H4 (cell line): ENCODE measurements around the gene ROBO2. TPM values are rescaled to one million over a fixed set of nuclear protein-coding genes. Genes with fewer than 3 reads are reported as not detected.

Experiments
- DNase-seq: peaks from one replicate; pipeline ENCODE4 v3.0.0-alpha.2; 2015; ENCODE audit warnings: low spot score
- total RNA-seq: library from RNA; depleted of rRNA; stranded (reverse); fragments of >200 nt; shearing (Covaris generic); gene quantifications from 2 replicates; pipeline ENCODE4 v1.2.3, GENCODE V29; 2014

The ROBO2 gene
- total RNA-seq, 1 experiment from 2014 or later: 7.5 TPM

DNA sequence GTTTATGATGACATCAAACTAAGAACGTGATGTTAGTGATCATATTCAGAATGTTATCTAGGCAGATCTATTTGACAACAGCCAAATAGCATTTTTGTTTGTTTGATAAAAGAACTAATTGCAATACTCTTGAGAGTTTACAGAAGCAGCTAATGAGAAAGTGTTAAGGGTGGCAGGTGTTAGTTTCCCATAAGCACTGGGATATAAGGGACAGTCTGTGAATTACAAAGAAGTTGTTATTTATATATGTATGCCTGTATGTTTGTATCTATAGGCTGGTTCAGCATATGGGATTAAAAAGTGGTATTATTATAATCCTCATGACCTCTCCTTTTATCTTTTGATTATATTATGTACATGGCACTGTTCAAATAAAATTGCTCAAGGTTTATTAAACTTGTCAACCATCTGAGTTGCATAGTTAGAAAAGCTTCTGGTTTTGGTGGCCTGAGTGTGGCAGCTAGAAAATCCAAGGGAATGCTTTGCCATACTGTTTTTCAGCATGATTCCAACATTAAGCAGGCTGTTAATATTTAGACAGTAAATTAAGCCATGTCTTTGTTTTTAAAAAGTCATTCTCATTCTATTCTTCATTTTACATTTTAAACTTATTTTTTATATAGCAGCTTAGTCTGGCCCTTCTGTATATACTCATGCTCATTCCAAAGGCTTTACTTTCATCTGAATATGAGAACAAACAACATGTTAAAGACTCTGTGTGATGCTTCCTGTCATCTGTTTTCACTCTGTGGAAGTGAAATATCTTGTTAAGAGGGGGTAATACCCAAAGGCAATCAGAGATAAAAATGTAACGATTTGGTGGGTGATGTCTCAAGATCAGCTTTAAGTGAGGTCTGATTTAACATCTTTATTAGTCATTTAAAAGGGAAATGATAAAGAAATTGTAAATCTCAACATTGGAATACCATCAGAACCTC is 13.1 kb downstream of the ROBO2 start:
- DNase-seq: no peak

DNA sequence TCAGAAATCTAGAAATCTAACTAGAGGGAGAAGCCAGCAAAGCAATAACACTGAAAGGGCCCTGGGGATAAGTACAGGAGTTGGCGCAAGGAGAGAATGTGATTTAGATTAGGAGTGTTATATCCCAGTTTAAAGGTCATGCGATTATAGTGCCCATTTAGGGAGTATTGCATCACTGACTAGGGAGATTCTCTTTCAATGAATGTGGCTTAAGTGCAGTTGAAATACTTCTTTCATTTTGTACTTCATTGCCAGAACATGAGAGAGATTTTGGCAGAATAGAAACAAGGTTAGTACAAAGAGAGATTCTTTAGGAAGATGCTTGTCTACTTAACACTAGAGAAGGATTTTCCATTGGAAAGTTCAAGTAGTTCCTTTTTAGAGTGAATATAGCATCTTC is 13.9 kb downstream of the ROBO2 start:
- no peak for DNase-seq

DNA sequence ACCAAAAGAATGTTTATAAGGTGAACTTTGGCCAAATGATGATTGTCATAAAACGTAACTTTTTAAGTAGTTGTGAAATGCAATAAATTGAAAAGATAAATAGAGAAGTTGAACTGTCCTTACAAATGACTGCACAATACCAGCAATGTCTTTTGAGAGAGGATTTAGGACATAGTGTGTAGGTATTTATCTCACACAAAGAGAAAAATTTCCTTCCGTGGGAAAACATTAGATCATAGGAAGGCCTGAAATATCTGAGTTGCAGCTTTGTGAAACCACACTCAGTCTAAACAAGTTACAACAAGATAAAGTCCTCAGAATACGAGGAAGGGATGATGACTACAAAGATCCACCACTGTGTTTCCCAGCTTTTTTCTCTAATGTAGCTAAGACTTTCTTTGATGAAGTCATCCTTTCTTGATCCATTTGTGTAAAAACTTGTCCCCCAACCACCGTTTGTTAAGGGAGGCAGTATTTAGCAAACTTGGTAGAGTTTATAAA is 16.0 kb downstream of the ROBO2 start:
- peak; percentile 6 for DNase-seq

DNA sequence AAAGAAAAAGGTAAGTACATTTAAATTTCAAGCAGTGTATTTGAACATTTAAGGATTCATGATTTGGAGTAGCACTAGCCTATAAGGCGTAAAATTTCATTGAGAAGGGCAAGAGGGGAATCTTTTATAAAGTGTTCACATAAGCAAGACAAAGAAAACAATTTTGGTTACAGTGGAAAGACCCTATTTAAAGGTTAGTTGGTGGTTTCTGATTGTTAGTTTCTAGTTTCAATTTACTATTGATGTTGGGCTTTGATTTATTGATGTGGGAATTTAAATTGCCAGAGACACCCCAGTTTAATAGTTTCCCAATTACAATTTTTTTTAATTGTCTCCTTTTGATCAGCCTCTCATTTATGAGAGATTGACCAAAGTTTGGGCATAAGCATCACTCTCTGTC is 19.5 kb downstream of the ROBO2 start:
- DNase-seq: no peak

DNA sequence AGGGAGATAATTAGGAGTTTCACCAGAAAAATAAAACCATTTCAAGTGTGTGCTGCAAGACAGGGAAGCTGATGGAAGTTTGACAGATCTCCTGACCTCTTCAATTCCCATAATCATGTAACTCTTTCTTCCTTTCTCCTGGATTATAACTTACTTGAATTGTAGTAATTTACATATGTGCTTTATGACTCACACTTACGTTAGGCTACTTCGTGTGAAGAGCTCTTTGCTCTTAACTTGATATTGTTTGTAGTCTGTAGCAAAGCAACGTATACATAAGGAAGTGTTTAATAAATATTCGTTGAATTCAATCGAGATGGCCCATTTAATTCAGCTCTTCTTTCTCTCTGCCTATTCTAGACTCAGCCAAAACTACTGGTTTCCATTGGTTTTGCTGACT is 23.5 kb downstream of the ROBO2 start:
- no peak for DNase-seq

DNA sequence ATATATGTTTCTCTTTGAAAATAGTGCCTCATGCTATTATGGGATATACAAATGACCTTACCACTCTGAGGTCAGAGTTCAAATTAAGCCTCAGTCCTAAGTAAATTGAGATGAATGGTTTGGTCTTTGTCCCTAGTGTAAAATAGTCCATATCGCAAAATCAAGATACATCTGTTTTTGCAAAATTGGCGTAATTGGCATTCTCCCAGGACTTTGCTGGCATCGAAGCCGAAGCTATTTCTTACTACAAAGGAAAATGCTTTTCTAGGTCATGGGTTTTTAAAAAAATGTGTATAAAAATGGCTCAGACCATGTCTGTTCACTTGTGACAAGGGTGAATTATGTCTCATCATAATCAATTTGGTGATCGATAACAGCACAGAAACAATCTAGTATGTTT is 25.9 kb downstream of the ROBO2 start:
- no peak for DNase-seq

DNA sequence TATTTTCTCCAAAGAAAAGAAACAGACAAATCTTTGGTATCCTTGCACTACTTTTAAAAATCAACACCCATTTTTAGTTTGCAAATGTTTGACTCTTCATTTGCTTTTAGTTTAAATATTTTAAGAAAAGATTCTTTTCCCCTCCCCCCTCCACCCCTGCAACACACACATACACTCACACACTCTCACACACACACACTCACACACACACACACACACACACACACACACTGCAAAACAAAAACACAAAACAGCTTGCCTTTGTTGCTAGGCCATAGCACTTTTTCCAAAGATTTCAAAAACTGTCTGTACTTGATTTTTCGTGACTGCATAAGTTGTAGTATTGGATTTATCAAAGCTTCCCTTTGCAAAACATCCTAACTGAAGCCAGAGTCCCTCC is 26.9 kb downstream of the ROBO2 start:
- DNase-seq: no peak

DNA sequence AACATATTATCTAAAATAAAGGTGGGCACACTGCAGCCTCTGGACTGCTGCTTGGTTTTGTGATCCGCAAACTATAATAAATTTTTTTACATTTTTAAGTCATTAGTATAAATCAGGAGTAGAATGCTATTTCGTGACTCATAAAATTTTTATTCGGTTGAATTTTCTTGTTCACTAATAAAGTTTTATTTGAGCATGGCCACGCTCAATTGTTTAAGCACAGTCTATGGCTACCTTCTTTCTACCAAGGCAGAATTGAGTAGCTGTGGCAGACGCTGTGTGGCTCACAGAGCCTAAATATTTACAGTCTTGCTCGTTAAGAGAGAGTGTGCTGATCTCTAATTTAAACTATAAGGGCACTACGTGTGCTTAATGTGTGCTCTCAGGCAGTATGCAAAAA is 28.9 kb downstream of the ROBO2 start:
- DNase-seq: no peak

DNA sequence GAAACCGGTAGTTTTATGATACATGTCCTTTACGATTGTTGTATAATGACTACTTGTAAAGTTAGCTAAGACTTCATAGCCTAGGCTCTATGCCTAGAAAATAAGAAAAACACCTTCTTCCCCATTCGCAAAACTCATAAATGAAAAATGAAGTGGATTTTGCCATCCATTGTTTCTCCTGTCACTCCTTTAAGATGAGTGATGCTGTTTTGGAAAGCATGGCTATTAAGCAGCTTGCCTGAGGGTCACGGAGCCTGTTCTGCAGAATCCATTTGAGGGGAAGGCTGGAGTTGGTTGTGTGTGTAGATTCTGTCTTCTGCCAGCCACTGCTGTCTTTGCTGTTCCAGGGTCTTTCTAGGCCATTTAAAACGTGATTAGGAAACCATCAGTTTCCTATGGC is 31.5 kb downstream of the ROBO2 start:
- DNase-seq: no peak

DNA sequence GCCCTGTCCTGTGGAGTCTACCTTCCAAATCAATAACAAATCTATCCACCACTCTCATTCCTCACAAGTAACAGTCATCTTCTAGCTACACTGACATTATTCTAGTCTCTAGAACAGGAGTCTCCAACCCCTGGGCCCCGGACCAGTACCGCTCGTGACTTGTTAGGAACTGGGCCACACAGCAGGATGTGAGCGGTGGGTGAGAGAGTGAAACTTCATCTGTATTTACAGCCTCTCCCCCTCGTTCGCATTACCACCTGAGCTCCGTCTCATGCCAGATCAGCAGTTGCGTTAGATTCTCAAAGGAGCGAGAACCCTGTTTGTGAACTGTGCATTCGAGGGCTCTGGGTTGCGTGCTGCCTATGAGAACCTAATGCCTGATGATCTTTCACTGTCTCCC is 31.9 kb downstream of the ROBO2 start:
- DNase-seq: no peak

DNA sequence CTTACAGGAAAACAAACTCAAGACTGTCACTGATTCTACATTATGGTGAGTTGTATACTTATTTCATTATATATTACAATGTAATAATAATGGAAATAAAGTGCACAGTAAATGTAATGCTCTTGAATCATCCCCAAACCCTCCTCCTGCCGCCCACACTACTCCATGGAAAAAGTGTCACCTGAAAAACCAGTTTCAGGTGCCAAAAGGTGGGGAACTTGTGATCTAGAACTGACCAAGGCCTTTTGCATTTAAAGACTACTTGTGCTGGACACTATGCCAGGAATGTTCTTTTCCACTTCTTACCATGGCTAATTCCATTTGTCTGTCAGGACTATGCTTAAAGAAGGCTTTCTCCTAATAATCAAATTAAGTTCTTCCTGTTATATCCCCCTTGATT is 32.3 kb downstream of the ROBO2 start:
- no peak for DNase-seq

DNA sequence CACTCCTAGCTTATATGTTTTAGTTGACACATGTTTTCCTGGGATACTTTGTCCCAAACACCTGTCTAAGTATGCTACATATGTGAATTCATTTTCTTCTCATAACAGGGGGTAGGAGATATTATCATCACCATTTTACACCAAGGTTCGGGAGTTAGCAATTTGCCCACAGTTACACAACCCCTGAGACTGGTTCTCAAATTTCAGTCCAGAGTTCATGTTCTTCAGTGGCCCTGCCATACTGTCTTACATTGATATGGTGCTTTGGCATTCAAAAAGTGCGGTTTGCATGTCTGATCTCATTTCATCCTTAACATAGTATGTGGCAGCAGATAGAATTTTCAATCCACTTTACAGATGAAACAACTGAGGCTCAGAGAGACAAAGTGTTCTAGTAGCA is 38.4 kb downstream of the ROBO2 start:
- DNase-seq: no peak

DNA sequence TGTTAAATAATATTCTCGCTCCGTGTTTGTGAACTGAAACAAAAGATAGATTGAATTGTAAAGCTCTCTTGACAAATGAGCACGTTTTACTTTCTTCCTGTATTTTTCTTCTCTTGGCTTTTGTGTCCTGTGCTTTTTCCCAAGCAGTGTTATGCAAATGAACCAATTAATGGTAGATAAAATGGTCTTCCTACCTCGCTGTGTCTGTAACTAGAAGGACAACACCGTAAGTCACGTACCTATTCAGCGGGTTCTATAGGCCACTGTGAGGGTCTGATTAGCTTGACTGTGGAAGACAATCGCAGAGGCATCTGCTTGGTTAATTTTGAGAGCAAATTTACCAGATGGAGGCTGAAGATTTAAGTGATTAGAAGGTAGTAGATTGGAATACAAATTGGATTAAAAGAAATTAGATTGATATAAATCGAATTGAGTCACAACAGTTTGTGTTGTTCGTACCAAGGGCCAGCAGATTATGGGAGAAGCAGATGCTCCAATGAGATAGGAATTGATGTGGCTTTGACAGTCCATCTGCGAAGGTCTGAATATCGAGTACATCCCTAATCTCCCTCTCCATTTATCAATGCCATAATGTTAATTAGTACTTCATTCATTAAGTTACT is 40.2 kb downstream of the ROBO2 start:
- DNase-seq: no peak

DNA sequence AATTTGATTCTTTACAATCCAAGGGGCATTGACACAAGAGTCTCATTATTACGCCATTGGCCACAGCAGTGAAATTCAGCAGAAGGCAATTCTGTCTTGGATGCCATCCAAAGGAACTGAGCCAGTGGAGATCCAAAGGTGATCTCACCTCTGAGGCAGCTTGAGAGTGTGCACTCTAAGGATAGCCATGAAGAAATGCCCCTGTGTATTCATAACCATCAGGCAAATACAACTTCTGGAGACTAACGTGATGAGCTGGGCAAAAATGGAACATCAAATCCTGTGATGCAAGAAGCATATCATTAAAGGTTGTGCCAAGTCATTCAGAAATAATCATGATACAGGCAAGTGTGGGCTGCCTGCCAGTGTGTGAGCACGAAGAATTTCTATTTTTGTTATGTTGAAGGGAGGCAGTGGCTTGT is 41.4 kb downstream of the ROBO2 start:
- DNase-seq: peak; percentile 39

DNA sequence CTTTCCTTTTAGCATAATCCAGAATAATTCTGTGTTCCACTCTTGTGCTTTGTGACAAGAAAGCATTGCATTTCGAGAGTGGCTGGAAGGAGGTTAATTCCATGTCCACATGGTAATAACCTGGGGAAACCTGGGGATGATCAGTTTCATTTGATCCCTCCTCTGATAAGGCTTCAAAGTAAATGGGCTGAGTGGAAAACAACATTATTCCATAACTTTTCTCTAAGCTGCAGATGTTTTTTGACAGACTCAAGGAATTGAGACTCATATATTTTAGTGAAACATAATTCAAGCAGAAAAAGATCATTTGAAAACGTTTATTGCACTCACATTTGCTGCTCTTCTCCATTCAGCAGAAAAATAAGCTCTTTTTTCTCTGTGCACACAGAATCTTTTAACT is 44.6 kb downstream of the ROBO2 start:
- DNase-seq: no peak

DNA sequence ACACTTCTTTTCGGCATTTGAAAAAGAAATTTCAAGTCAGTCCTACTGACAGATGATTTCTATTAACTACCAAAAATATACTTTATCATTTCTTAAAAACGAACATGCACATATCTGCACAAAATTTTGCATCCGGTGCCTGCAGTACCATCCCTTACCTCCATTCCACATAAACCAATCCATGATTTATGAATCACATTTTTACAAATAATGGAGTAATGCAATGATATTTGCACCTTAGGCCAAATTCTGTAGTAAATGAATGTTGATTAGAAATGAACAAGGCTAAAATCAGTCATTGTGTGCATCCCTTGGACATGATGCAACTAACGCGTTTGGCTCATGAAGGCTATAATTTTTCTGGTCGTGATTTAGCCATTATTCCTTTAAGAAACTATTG is 46.5 kb downstream of the ROBO2 start:
- DNase-seq: no peak

DNA sequence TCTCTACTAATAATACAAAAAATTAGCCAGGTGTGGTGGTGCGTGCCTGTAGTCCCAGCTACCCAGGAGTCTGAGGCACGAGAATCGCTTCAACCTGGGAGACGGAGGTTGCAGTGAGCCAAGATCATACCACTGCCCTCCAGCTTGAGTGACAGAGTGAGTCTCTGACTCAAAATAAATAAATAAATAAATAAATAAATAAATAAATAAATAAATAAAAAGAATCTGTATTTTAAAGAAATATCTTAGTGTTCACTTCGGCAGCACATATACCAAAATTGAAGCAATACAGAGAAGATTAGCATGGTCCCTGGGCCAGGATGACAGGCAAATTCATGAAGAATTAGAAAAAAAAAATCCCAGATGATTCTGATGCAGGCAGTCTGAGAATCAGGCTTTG is 51.9 kb downstream of the ROBO2 start:
- no peak for DNase-seq

DNA sequence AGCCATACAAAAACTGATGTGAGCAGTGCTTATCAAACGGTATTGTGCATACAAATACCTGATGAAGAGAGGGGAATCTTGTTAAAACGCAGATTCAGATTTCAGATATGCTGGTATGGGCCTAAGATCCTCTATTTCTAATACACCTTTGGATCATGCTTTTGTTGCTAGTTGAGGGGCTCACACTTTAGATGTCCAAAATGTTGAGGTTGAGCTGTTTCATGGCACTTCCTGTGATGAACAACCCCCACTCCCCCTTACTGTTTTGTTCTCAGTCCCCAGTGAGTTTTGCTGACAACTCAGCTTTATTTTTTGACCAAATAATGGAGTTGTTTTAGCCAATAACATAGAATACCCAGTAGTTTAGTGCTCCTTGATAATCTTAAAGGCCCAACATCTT is 53.2 kb downstream of the ROBO2 start:
- DNase-seq: no peak

DNA sequence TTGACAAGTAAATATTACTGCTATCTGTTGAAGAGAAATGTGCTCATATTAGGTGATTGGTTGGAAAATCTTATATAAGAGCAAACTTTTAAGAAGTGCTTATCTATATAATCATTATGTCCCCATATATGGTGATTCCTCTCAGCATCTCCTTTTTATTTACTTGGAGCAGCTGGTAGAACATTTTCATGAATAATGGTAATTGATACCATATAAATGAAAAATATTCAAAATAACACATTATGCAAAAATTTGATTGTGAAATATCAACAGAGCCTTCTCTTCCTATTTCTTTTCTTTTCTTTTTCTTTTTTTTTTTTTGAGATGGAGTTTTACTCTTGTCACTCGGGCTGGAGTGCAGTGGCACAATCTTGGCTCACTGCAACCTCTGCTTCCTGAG is 56.2 kb downstream of the ROBO2 start:
- DNase-seq: no peak

DNA sequence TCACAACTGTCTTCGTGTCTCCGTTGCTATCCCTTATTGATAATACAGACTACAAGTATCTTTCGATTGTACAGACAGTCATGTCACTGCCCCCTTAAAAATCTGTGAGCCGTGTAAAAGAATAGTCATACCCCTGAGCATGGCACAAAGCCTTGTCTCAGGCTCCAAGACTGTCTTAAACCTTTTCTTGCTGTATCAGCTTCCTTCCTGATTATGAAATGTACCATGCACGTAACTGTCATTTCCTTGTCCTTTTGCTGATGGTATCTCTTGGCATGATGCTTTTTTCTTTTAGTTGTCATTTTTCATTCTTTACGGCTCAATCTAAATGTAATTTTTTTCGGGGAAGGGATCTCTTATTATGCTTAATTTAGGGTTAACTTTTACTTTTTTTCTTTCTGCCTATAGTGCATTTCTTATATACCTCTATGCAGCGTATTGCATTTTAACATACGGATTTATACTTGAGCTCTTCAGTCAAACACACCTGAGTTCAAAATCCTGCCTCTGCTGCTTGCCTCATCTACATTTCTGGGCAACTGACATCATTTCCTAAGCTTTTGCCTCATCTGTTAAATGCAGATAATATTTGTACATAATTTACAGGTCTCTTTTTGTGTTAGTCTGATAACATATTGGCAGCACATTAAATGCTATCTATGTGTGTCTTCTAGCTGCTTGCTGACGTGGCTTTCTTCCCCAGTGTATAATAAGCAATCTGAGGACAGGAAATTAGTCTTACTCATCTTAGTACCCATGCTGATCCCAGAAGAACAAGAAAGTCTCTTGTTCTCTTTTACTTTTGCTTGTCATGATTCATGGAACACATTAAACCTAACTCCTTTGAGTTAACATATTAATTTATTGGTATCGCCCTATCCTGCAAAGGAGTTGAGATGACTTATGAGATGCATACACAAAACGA is 57.3 kb downstream of the ROBO2 start:
- no peak for DNase-seq

DNA sequence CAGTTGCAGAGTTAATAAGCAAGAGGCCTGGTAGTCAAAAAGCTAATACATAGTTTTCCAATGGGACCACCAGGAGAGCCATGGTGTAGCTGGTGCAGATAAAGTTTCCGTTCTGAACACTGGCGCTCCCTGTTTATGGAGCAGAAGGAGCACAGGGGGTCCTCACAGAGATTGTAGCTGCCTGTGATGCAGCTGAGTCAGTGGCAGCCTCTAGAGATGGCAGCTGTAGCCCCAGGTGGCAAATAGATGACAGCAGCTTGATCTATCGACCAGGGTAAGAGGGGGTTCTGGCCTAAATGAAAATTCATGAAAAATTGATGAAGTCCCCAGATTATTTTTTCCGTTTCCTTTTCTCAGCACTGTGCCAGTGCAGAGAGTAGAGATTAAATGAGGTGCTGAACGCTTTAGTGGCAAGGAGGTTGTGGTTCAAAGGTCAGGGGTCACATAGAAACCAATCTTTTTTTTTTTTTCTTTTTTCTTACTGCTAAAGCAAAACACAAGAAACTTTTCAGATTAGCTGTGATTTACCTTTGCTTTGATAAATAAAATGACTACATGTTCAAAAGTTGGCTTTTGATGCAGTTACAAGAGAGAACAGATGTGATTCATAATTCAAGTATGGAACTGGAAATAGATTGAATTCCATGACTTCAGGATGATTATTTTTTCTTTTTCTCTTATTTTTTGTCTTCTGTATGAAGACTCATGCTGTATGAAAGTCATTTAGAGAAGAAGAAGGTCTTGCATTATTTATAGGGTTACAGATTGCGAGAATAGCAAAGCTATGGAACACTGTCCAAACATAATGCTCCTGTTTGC is 63.3 kb downstream of the ROBO2 start:
- DNase-seq: no peak
